SU-DHL-6 (cell line): ENCODE data around the gene DCAF15.

Source experiments
- H2AFZ ChIP-seq: fragments of 200-600 bp; sonication (generic); 2 replicates; pipeline ENCODE4 v1.6.1; 2014; ENCODE audit warnings: low read depth, mild to moderate bottlenecking, moderate library complexity, mixed read lengths, antibody characterized with exemption, low read length; ENCODE audit not compliant: severe bottlenecking
- H3F3A ChIP-seq: fragments of 200-600 bp; shearing (Covaris generic); 2 replicates; pipeline ENCODE4 v1.6.0; 2016; ENCODE audit warnings: antibody characterized with exemption, mild to moderate bottlenecking; ENCODE audit not compliant: insufficient read depth
- H3K27ac ChIP-seq: fragments of 200-600 bp; sonication (generic); 2 replicates; pipeline ENCODE4 v1.5.1; 2016; ENCODE audit warnings: low read depth, mild to moderate bottlenecking, low read length, moderate library complexity, mixed read lengths
- H3K27me3 ChIP-seq: fragments of 200-600 bp; sonication (generic), shearing (Covaris generic); 2 replicates; pipeline ENCODE4 v1.6.0; 2014; ENCODE audit warnings: mild to moderate bottlenecking, low read length
- H3K36me3 ChIP-seq: fragments of 200-600 bp; sonication (generic); 2 replicates; pipeline ENCODE4 v1.6.1; 2014; ENCODE audit warnings: mild to moderate bottlenecking, low read length, mixed read lengths
- H3K4me2 ChIP-seq: fragments of 300-600, 200-600 bp; shearing (Covaris generic), sonication (generic); 2 replicates; pipeline ENCODE4 v1.6.0; 2014; ENCODE audit warnings: low read length, low read depth, mild to moderate bottlenecking; ENCODE audit not compliant: poor library complexity, severe bottlenecking
- H3K4me3 ChIP-seq: fragments of 200-600 bp; sonication (generic); 2 replicates; pipeline ENCODE4 v1.5.1; 2014; ENCODE audit warnings: antibody characterized with exemption, low read length, mild to moderate bottlenecking, mixed read lengths; ENCODE audit not compliant: insufficient read depth, poor library complexity, severe bottlenecking
- H3K79me2 ChIP-seq: fragments of 200-600 bp; sonication (generic); 2 replicates; pipeline ENCODE4 v1.6.1; 2014; ENCODE audit warnings: mild to moderate bottlenecking, low read length, moderate library complexity; ENCODE audit not compliant: insufficient read depth
- H3K9ac ChIP-seq: fragments of 200-600 bp; sonication (generic); 2 replicates; pipeline ENCODE4 v1.7.0; 2014; ENCODE audit warnings: mild to moderate bottlenecking, low read length
- H3K9me2 ChIP-seq: fragments of 200-600 bp; sonication (generic); replicated peaks from 2 replicates; pipeline ENCODE4 v1.6.1; 2014; ENCODE audit warnings: low read length; ENCODE audit not compliant: insufficient read depth
- H3K9me3 ChIP-seq: fragments of 200-600 bp; sonication (generic); 2 replicates; pipeline ENCODE4 v1.6.1; 2014; ENCODE audit warnings: low read length, mixed read lengths; ENCODE audit not compliant: insufficient read depth
- H4K20me1 ChIP-seq: fragments of 200-600 bp; sonication (generic); 2 replicates; pipeline ENCODE4 v1.6.1; 2014; ENCODE audit warnings: low read depth, mild to moderate bottlenecking, antibody characterized with exemption, low read length, moderate library complexity, mixed read lengths
- EZH2phosphoT487 ChIP-seq: fragments of 200-600 bp; sonication (generic), shearing (Covaris generic); conservative IDR thresholded peaks from 2 replicates; pipeline ENCODE4 v1.6.1; 2018; ENCODE audit warnings: mild to moderate bottlenecking, antibody characterized with exemption, low read length, moderate library complexity, mixed read lengths
- TF ChIP-seq, protein P1 (sequence below): fragments of 200-600 bp; sonication (generic); IDR thresholded peaks from one replicate; pipeline ENCODE4 v1.5.1; 2017; ENCODE audit warnings: antibody characterized with exemption, mild to moderate bottlenecking, low read length, moderate library complexity; ENCODE audit not compliant: insufficient read depth, poor library complexity, severe bottlenecking

DCAF15 gene

DNA sequence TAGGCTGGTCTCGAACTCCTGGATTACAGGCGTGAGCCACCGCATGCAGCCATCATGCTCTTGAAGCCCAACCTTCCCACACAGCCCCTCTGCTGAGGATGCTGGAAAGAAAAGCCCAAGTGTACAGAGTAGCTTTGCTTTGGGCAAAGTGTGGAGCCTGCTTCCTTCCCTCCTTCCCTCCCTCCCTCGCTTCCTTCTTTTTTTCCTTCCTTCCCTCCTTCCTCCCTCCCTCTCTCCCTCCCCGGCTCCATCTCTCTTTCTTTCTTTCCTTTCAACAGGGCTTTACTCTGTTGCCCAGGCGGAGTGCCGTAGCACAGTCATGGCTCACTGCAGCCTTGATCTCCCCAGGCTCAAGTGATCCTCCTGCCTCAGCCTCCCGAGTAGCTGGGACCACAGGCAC lies 43.6 kb upstream of the DCAF15 start:
- Histone ChIP-seq H3K4me2 (no peak overlapping the region), H3K9ac (no peak overlapping the region)

DNA sequence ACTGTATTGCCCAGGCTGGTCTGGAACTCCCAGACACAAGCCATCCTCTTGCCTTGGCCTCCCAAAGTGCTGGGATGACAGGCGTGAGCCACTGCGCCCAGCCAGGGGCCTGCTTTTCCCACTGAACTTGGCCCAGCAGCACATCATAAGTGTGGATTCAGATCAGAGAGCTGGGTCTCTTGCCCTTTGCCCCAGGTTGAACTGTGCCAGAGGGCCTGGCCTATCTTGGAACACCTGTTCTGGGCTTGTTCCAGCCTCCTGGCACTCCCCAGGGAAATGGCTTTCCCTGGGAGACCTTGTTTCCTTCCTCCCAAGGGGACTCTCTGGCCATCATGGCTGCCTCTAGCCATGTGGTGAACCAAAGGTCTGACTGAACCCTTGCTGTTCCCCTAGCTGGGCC lies 42.9 kb upstream of the DCAF15 start:
- Histone ChIP-seq H3K9ac (no peak overlapping the region), H3K79me2 (peaks cover 4% of the 10 kb centered on the region), H3K27ac (no peak overlapping the region), H3K4me2 (no peak overlapping the region), H3K9me3 (no peaks in the 10 kb centered on the region), H3K9me2 (no peaks in the 10 kb centered on the region), H3K36me3 (no peaks in the 10 kb centered on the region; the same call in 1 of the 2 replicates), H2AFZ (no peak overlapping the region), H4K20me1 (no peaks in the 10 kb centered on the region), H3F3A (0 out of 2 replicates have a peak, but pooled peaks cover 3% of the 10 kb centered on the region), H3K27me3 (no peaks in the 10 kb centered on the region), H3K4me3 (no peak overlapping the region)
- no peak for TF ChIP-seq EZH2phosphoT487
- TF ChIP-seq, protein P1, sequence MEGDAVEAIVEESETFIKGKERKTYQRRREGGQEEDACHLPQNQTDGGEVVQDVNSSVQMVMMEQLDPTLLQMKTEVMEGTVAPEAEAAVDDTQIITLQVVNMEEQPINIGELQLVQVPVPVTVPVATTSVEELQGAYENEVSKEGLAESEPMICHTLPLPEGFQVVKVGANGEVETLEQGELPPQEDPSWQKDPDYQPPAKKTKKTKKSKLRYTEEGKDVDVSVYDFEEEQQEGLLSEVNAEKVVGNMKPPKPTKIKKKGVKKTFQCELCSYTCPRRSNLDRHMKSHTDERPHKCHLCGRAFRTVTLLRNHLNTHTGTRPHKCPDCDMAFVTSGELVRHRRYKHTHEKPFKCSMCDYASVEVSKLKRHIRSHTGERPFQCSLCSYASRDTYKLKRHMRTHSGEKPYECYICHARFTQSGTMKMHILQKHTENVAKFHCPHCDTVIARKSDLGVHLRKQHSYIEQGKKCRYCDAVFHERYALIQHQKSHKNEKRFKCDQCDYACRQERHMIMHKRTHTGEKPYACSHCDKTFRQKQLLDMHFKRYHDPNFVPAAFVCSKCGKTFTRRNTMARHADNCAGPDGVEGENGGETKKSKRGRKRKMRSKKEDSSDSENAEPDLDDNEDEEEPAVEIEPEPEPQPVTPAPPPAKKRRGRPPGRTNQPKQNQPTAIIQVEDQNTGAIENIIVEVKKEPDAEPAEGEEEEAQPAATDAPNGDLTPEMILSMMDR, result no peak

More for the DNA sequence above, 43.6 kb upstream of the DCAF15 start:
- Histone ChIP-seq H3K9me2 (no peaks in the 10 kb centered on the region), H3K27ac (no peak overlapping the region), H2AFZ (no peak overlapping the region), H3K27me3 (no peaks in the 10 kb centered on the region), H3K4me3 (no peak overlapping the region), H3K79me2 (peaks cover 4% of the 10 kb centered on the region), H3F3A (0 out of 2 replicates have a peak, but pooled peaks cover 3% of the 10 kb centered on the region), H3K36me3 (no peaks in the 10 kb centered on the region; the same call in 1 of the 2 replicates), H4K20me1 (no peaks in the 10 kb centered on the region), H3K9me3 (no peaks in the 10 kb centered on the region)
- no peak for TF ChIP-seq EZH2phosphoT487
- TF ChIP-seq, protein P1, result no peak

DNA sequence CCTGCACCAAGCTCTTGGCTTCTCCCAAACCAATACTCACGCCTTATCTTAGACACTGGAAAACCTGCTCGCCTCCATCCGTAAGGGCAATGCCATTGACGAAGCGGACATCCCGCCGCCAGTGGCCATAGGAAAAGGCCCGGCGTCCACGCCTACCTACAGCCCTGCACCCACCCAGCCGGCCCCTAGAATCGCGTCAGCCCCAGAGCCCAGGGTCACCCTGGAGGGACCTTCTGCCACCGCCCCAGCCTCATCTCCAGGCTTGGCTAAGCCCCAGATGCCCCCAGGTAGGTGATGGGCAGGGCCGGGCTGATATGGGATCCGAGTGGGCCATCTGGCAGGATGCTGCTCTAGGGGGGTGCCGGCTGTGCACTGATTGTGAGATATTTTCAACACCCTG lies 39.0 kb upstream of the DCAF15 start:
- Histone ChIP-seq H3K27ac (no peak overlapping the region), H3K79me2 (no peaks in the 10 kb centered on the region), H3F3A (no peaks in the 10 kb centered on the region), H4K20me1 (no peaks in the 10 kb centered on the region), H3K9ac (no peak overlapping the region), H3K4me2 (no peak overlapping the region), H2AFZ (no peak overlapping the region), H3K4me3 (no peak overlapping the region), H3K9me3 (no peaks in the 10 kb centered on the region), H3K36me3 (no peaks in the 10 kb centered on the region; the same call in 1 of the 2 replicates), H3K27me3 (no peaks in the 10 kb centered on the region), H3K9me2 (no peaks in the 10 kb centered on the region)
- TF ChIP-seq EZH2phosphoT487, result no peak
- TF ChIP-seq, protein P1, result no peak
